ENCODE results near the gene FILIP1L.

GRCh38 chr3:99902091-99902490 is 212.2 kb downstream of the FILIP1L start:
- TF ChIP-seq CTCF (IDR thresholded peaks at IDR 0.05; ENCODE audit: borderline replicate concordance, extremely low read depth, low read length, poor library complexity, severe bottlenecking), result no peak
- TF ChIP-seq EZH2 (IDR thresholded peaks at IDR 0.05; ENCODE audit: borderline replicate concordance, low read depth, low read length, severe bottlenecking), result no peak
